SK-N-SH treated with all-trans-retinoic acid at 6 μM for 48 hours (cell line): ENCODE results near the gene RBP5.

Experiments
- ATAC-seq: fragments of 200-7000 bp; cut with Tn5 transposase; 3 replicates; pipeline ENCODE4 v1.9.1; 2020; ENCODE audit warnings: mild to moderate bottlenecking, moderate library complexity
- ARNTL ChIP-seq: fragments of 450-650 bp; formaldehyde crosslinking; IDR thresholded peaks from 2 replicates; pipeline ENCODE4 v1.5.0; 2020; ENCODE audit warnings: low read depth, mild to moderate bottlenecking, moderate library complexity, borderline replicate concordance
- BACH2 ChIP-seq: fragments of 250-450 bp; sonication (Bioruptor Pico); IDR thresholded peaks from 2 replicates; pipeline ENCODE4 v1.9.0; 2021; ENCODE audit warnings: mild to moderate bottlenecking, borderline replicate concordance
- ESRRG ChIP-seq: fragments of 250-450 bp; sonication (Bioruptor Pico); IDR thresholded peaks from 2 replicates; pipeline ENCODE4 v1.6.1; 2021; ENCODE audit warnings: mild to moderate bottlenecking
- GLIS3 ChIP-seq: fragments of 250-450 bp; sonication (Bioruptor Pico); IDR thresholded peaks from 2 replicates; pipeline ENCODE4 v1.5.0; 2020; ENCODE audit warnings: mild to moderate bottlenecking, moderate library complexity
- OSR1 ChIP-seq: fragments of 250-450 bp; sonication (Bioruptor Pico); IDR thresholded peaks from 2 replicates; pipeline ENCODE4 v1.8.0; 2022; ENCODE audit warnings: moderate library complexity, mild to moderate bottlenecking, inconsistent platforms
- PATZ1 ChIP-seq: fragments of 250-450 bp; sonication (Bioruptor Pico); IDR thresholded peaks from 2 replicates; pipeline ENCODE4 v1.8.0; 2020; ENCODE audit warnings: mild to moderate bottlenecking, moderate library complexity, borderline replicate concordance
- PPARA ChIP-seq: fragments of 250-450 bp; sonication (Bioruptor Pico); IDR thresholded peaks from 2 replicates; pipeline ENCODE4 v1.5.0; 2020; ENCODE audit warnings: mild to moderate bottlenecking, borderline replicate concordance
- RARB ChIP-seq: fragments of 250-450 bp; sonication (Bioruptor Pico); IDR thresholded peaks from 2 replicates; pipeline ENCODE4 v1.8.0; 2021; ENCODE audit warnings: mild to moderate bottlenecking, moderate library complexity
- SNAI2 ChIP-seq: fragments of 250-450 bp; sonication (Bioruptor Pico); IDR thresholded peaks from 2 replicates; pipeline ENCODE4 v1.5.0; 2020; ENCODE audit warnings: mild to moderate bottlenecking, moderate library complexity
- TCF4 ChIP-seq: fragments of 250-450 bp; sonication (Bioruptor Pico); IDR thresholded peaks from 2 replicates; pipeline ENCODE4 v1.8.0; 2021; ENCODE audit warnings: mild to moderate bottlenecking, moderate library complexity, borderline replicate concordance
- TOX ChIP-seq: fragments of 250-450 bp; sonication (Bioruptor Pico); IDR thresholded peaks from 2 replicates; pipeline ENCODE4 v1.8.0; 2021; ENCODE audit warnings: mild to moderate bottlenecking, moderate library complexity, borderline replicate concordance
- ZC3H10 ChIP-seq: fragments of 250-450 bp; sonication (Bioruptor Pico); IDR thresholded peaks from 2 replicates; pipeline ENCODE4 v1.5.1; 2021; ENCODE audit warnings: mild to moderate bottlenecking, moderate library complexity
- ZFP3 ChIP-seq: fragments of 250-450 bp; sonication (Bioruptor Pico); IDR thresholded peaks from 2 replicates; pipeline ENCODE4 v1.5.0; 2020; ENCODE audit warnings: mild to moderate bottlenecking, moderate library complexity
- ZFP30 ChIP-seq: fragments of 450-650 bp; formaldehyde crosslinking; IDR thresholded peaks from 2 replicates; pipeline ENCODE4 v1.5.0; 2022; ENCODE audit warnings: mild to moderate bottlenecking, moderate library complexity
- ZNF565 ChIP-seq: fragments of 450-650 bp; formaldehyde crosslinking; conservative IDR thresholded peaks from 2 replicates; pipeline ENCODE4 v1.5.0; 2020; ENCODE audit warnings: low read depth, mild to moderate bottlenecking, moderate library complexity
- ZNF70 ChIP-seq: fragments of 450-650 bp; formaldehyde crosslinking; IDR thresholded peaks from 2 replicates; pipeline ENCODE4 v1.5.0; 2020; ENCODE audit warnings: mild to moderate bottlenecking, moderate library complexity
- ZNF8 ChIP-seq: fragments of 450-650 bp; formaldehyde crosslinking; IDR thresholded peaks from 2 replicates; pipeline ENCODE4 v1.5.0; 2020; ENCODE audit warnings: mild to moderate bottlenecking, moderate library complexity
- TF ChIP-seq, protein P1 (sequence below): fragments of 250-450 bp; sonication (Bioruptor Pico); IDR thresholded peaks from 2 replicates; pipeline ENCODE4 v1.8.0; 2021; ENCODE audit warnings: low read depth, mild to moderate bottlenecking, moderate library complexity, borderline replicate concordance
- TF ChIP-seq, protein P2 (sequence below): fragments of 250-450 bp; sonication (Bioruptor Pico); IDR thresholded peaks from 2 replicates; pipeline ENCODE4 v1.5.1; 2020; ENCODE audit warnings: low read depth, mild to moderate bottlenecking, moderate library complexity
- TF ChIP-seq, protein P3 (sequence below): fragments of 250-450 bp; sonication (Bioruptor Pico); IDR thresholded peaks from 2 replicates; pipeline ENCODE4 v1.5.1; 2021; ENCODE audit warnings: mild to moderate bottlenecking, moderate library complexity

RBP5 gene

DNA sequence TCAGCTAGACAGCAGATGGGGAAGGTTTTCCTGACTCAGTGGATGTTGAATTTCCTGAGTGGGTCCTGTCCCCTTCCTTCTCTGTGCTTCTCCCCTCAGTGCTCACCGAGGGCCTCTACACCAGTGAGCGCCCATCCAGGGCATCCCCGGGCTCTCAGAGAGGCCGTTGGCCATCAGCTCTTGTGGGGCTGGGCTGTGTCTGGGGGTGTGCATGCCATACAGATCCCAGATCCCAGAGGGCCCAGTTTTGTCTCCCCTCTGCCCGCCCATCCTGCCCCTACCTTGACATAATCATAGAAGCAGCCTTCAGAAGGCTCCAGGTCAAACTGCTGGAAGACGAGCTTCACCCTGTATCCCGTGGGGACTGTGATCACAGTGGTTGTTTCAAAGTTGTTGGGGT, 37.5 kb downstream of the RBP5 start:
- TF ChIP-seq TOX: no peak
- TF ChIP-seq ZNF565 (CRISPR knock-in tag): no peak
- TF ChIP-seq SNAI2 (CRISPR knock-in tag): no peak
- no peak for TF ChIP-seq ZFP30 (CRISPR knock-in tag)
- no peak for TF ChIP-seq ZNF8 (CRISPR knock-in tag)
- no peak for TF ChIP-seq ESRRG
- no peak for TF ChIP-seq ARNTL (CRISPR knock-in tag)
- TF ChIP-seq OSR1: no peak
- no peak for TF ChIP-seq ZFP3 (CRISPR knock-in tag)
- TF ChIP-seq RARB: no peak
- TF ChIP-seq, protein P1, sequence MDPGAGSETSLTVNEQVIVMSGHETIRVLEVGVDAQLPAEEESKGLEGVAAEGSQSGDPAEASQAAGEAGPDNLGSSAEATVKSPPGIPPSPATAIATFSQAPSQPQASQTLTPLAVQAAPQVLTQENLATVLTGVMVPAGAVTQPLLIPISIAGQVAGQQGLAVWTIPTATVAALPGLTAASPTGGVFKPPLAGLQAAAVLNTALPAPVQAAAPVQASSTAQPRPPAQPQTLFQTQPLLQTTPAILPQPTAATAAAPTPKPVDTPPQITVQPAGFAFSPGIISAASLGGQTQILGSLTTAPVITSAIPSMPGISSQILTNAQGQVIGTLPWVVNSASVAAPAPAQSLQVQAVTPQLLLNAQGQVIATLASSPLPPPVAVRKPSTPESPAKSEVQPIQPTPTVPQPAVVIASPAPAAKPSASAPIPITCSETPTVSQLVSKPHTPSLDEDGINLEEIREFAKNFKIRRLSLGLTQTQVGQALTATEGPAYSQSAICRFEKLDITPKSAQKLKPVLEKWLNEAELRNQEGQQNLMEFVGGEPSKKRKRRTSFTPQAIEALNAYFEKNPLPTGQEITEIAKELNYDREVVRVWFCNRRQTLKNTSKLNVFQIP (CRISPR knock-in tag): no peak
- no peak for TF ChIP-seq PATZ1
- TF ChIP-seq BACH2 (CRISPR knock-in tag): no peak
- TF ChIP-seq, all 23 proteins: peak for 0
- ATAC-seq: no peak

- ATAC-seq: no peak
- no peak for TF ChIP-seq BACH2 (CRISPR knock-in tag)
- TF ChIP-seq TCF4: no peak
- TF ChIP-seq, protein P2, sequence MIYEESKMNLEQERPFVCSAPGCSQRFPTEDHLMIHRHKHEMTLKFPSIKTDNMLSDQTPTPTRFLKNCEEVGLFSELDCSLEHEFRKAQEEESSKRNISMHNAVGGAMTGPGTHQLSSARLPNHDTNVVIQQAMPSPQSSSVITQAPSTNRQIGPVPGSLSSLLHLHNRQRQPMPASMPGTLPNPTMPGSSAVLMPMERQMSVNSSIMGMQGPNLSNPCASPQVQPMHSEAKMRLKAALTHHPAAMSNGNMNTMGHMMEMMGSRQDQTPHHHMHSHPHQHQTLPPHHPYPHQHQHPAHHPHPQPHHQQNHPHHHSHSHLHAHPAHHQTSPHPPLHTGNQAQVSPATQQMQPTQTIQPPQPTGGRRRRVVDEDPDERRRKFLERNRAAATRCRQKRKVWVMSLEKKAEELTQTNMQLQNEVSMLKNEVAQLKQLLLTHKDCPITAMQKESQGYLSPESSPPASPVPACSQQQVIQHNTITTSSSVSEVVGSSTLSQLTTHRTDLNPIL (CRISPR knock-in tag): no peak
- TF ChIP-seq ZNF565 (CRISPR knock-in tag): no peak
- TF ChIP-seq ESRRG: no peak
Observed at GRCh38 chr12:7090222-7090998, 38.3 kb downstream of the RBP5 start.

DNA sequence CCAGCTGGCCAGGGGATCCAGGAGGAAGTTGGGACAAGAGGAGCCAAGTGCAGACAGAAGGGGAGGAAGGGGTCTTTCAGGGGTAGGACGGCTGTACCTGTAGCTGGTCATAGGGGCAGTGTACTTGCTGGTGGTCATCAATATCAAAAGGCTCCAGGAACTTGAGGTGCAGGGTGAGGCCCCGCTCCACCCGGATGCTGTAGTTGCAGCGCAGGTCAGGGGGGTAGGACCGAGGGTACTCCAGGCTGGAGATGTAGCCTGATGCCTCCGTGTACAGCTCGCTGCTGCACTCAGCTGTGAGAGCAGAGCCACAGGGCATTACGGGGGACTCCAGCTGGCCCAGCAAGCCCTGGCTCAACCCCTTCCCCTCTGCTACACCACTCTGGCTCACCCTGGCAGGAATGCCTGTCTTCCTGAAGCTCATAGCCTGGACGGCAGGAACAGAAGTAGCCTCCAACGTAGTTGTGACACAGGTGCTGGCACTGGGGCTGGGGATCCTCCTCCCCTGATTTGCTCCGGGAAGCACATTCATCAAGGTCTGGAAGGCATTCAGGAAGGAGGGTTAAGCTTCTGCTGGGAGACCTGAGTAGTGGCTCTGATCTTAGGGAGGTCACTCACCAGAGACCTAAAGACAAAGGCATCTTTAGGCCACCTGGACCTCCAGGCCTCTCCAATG, 39.4 kb downstream of the RBP5 start:
- ATAC-seq: no peak

DNA sequence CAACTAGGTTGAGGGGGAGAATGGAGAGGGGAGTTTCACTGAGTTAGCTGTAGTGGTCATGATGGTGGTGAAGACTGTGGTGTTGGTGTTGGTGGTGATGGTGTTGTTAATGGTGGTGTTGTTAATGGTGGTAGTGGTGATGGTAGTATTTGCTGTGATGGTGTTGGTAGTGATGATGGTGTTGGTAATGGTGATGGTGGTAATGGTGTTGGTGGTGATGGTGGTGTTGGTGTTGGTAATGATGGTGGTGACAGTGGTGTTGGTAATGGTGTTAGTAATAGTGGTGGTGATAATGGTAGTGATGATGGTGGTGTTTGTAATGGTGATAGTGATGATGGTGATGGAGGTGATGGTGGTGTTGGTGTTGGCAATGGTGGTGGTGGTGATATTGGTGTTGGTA, 45.6 kb downstream of the RBP5 start:
- TF ChIP-seq ZNF8 (CRISPR knock-in tag): no peak
- TF ChIP-seq, protein P1 (CRISPR knock-in tag): no peak
- no peak for TF ChIP-seq ZNF70 (CRISPR knock-in tag)
- TF ChIP-seq RARB: no peak
- TF ChIP-seq, protein P3, sequence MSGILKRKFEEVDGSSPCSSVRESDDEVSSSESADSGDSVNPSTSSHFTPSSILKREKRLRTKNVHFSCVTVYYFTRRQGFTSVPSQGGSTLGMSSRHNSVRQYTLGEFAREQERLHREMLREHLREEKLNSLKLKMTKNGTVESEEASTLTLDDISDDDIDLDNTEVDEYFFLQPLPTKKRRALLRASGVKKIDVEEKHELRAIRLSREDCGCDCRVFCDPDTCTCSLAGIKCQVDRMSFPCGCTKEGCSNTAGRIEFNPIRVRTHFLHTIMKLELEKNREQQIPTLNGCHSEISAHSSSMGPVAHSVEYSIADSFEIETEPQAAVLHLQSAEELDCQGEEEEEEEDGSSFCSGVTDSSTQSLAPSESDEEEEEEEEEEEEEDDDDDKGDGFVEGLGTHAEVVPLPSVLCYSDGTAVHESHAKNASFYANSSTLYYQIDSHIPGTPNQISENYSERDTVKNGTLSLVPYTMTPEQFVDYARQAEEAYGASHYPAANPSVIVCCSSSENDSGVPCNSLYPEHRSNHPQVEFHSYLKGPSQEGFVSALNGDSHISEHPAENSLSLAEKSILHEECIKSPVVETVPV: no peak
- TF ChIP-seq BACH2 (CRISPR knock-in tag): no peak
- TF ChIP-seq SNAI2 (CRISPR knock-in tag): no peak
- no peak for TF ChIP-seq PPARA
- TF ChIP-seq ZC3H10 (CRISPR knock-in tag): no peak
- TF ChIP-seq, all 23 proteins: peak for 0
- no peak for ATAC-seq

More for the DNA sequence above, 39.4 kb downstream of the RBP5 start:
- TF ChIP-seq TOX: no peak
- no peak for TF ChIP-seq BACH2 (CRISPR knock-in tag)
- TF ChIP-seq PPARA: no peak
- TF ChIP-seq ZFP30 (CRISPR knock-in tag): no peak
- TF ChIP-seq GLIS3: no peak
- TF ChIP-seq PATZ1: no peak
